BJ (cell line): ENCODE results near the gene KSR1. TPM values are rescaled to one million over a fixed set of nuclear protein-coding genes. Genes with fewer than 3 reads are reported as not detected.
"Not testable (repeated sequence)": the region's sequence is repeated elsewhere in the genome, so short reads cannot be mapped to it uniquely, and the experiment has no call there.

Source experiments
- CTCF ChIA-PET: fragments of 350-600 bp; formaldehyde crosslinking; extraction: SDS; loops from one replicate; lab custom pipeline; 2021; ENCODE audit warnings: antibody characterized with exemption, inconsistent platforms; lab: Yijun Ruan, JAX
- POLR2A ChIA-PET: fragments of 300-600 bp; sonication (Branson Sonifier 250); formaldehyde crosslinking; extraction: SDS; loops from one replicate; lab custom pipeline; 2021; ENCODE audit warnings: antibody characterized with exemption; lab: Charles Lee
- DNase-seq: peaks from one replicate; pipeline ENCODE4 v3.0.0-alpha.2; 2011; ENCODE audit warnings: low read depth
- H3K27me3 ChIP-seq: 2 replicates; pipeline ENCODE4 v1.6.0; 2011; ENCODE audit warnings: low read length; ENCODE audit not compliant: control insufficient read depth, insufficient read depth
- H3K36me3 ChIP-seq: 2 replicates; pipeline ENCODE4 v1.5.1; 2011; ENCODE audit warnings: low read length; ENCODE audit not compliant: control insufficient read depth, insufficient read depth
- H3K4me3 ChIP-seq: 2 replicates; pipeline ENCODE4 v1.5.1; 2011; ENCODE audit warnings: low read depth, mild to moderate bottlenecking, control low read depth, low read length
- CTCF ChIP-seq: IDR thresholded peaks from 2 replicates; pipeline ENCODE4 v1.5.1; 2011; ENCODE audit warnings: low read depth, mild to moderate bottlenecking, control low read depth, inconsistent platforms, low read length, moderate library complexity; ENCODE audit not compliant: insufficient read depth
- polyA plus RNA-seq: library from polyadenylated mRNA; depleted of rRNA; stranded (reverse); fragments of >200 nt; gene quantifications from 2 replicates; pipeline ENCODE4 v1.2.3, GENCODE V29; 2011

KSR1 gene
- polyA plus RNA-seq, 1 experiment = 6.8 TPM

DNA sequence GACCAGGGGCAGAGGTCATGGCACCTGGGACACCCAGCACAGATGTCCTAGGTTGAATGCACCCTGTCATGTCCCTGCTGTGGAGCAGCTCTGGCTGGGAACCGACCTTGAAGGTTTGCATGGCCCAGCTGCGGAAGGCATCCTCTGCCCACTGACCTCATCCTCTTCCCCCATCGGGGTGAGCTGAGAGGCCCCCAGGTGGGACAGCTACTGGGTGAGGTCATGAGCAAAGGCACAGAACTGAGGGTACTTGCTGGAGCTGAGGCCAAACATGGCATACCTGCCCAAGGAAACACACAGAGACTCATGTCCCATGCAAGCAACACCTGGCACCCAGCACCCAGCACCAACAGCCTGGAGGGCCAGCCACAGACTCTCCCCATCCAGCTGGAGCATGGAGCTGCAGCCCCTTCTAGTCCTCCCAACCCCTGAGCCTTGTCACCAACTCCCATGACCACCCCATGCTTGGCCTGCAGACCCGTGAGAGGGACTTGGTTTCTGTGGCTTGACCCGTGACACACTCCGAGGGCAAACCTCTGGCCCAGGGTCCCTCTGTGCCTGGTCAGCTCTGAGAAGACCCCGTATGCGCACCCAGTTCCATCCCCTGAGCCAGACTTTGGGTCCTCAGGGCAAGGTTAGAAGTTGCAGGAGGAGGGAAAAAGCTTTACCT lies 207.8 kb downstream of the KSR1 start:
- no peak overlapping the region for H3K4me3 ChIP-seq
- H3K27me3 ChIP-seq = no peaks in the 10 kb centered on the region
- ChIA-PET POLR2A (no interaction called here), CTCF (interaction anchor here (0.9 to 2.5 kb wide), 3 partner anchors 9 to 54 kb away, joined by 3 to 17 read pairs (median 10); no protein-coding TSS in a partner anchor)
- no peak for DNase-seq
- TF ChIP-seq CTCF = no peak
- no peaks in the 10 kb centered on the region for H3K36me3 ChIP-seq

GRCh38 chr17:27664606-27664965 lies 208.3 kb downstream of the KSR1 start:
- ChIA-PET POLR2A (no interaction called here), CTCF (interaction anchor here (0.6 to 2.3 kb wide), 3 partner anchors 10 to 94 kb away, joined by 3 to 17 read pairs (median 3); no protein-coding TSS in a partner anchor)
- Histone ChIP-seq H3K36me3 (no peaks in the 10 kb centered on the region), H3K27me3 (no peaks in the 10 kb centered on the region), H3K4me3 (no peak overlapping the region)
- no peak for TF ChIP-seq CTCF
- no peak for DNase-seq

DNA sequence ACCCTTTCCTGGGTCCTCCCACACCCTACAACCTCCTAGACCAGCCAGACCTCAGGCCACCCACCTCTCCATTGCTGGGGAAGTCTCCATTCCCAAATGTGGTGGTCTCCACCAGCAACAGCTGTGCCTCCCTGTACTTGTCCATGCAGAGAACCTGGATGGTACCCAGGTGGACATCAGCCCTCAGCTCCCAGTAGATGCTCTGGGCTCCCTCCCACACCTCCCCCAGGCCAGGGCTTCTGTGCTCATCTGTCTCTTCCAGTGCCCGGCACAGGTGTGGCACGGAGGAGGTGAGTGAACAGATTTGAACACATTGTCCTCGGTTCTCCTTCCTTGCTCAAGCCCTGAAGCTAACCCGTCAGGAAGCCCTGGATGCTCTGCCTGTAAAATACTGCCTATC lies 209.3 kb downstream of the KSR1 start:
- no peaks in the 10 kb centered on the region for H3K27me3 ChIP-seq
- no peaks in the 10 kb centered on the region for H3K36me3 ChIP-seq
- H3K4me3 ChIP-seq = no peak overlapping the region
- POLR2A ChIA-PET = no interaction called here
- no peak for DNase-seq
- CTCF ChIA-PET = interaction anchor here (1.7 kb wide), 1 partner anchor 91 kb away, joined by 8 read pairs; no protein-coding TSS in a partner anchor
- TF ChIP-seq CTCF = no peak

DNA sequence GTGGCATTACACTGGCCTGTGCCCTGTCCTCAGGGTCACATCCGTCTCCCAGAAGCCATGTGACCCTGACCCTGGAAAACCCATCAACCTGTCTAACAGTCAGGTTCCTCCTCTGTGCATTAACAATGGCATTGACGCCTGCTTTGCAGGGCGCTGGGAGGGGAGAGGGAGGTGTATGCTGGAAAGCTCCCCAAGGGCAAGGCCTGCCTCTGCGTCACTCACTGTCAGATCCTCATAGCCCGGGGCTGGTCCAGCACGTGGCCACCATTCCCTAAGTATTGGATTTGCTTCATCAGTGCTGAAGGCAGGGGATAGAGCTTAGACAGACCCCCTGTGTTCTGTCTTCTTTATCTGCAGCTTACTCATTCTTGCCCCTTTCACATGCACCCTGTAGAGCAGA lies 210.0 kb downstream of the KSR1 start:
- DNase-seq, H3K36me3 ChIP-seq, H3K27me3 ChIP-seq, H3K4me3 ChIP-seq, POLR2A ChIA-PET: not testable (repeated sequence)
- CTCF ChIA-PET = interaction anchor here (1.0 to 1.7 kb wide), 2 partner anchors 12 to 90 kb away, joined by 5 to 8 read pairs; no protein-coding TSS in a partner anchor

DNA sequence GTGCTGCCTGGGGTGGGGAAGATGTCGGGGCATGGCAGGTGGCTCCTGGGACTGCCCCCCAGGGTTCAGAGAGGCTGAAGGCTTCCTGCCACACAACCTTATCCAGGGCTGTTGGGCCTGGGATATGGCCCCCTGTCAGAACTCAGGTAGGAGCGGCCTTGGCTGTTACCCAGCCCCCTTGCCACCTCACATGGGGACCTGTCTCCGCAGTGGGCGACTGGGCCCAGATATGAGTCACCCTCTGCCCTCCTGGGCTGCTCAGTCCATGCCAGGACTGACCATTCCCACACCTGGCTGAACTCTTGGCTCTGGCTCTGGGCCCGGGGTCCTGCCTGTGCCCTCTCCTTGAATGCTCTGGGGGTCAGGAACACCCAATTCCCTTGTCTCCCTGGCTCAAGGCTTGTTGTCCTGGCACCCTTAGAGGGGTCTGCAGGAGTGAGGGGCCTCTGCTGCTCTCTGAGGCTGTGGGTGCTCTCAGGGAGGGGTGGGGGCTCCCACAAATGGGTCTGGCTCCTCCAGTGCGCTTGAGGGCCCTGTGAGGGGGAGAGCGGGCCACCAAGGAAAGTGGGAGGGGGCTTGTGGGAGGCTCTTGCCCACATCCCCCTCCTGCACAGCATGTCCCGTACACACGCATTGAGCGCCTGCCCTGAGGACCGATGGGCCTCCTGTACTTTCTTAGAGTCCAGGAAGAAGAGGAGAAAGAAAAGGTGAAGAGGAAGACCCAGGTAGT lies 210.7 kb downstream of the KSR1 start:
- TF ChIP-seq CTCF = no peak
- CTCF ChIA-PET = interaction anchor here (1.0 to 1.7 kb wide), 2 partner anchors 12 to 89 kb away, joined by 5 to 8 read pairs; no protein-coding TSS in a partner anchor
- no peaks in the 10 kb centered on the region for H3K27me3 ChIP-seq
- no peak for DNase-seq
- POLR2A ChIA-PET = no interaction called here
- no peak overlapping the region for H3K4me3 ChIP-seq
- H3K36me3 ChIP-seq = no peaks in the 10 kb centered on the region
